CD4-positive, alpha-beta T cell (primary cell): ENCODE measurements around the gene P2RX5. TPM values are rescaled to one million over a fixed set of nuclear protein-coding genes. Genes with fewer than 3 reads are reported as not detected.
A peak's percentile ranks its signal among the peaks of the same experiment; 100 is the strongest.

Experiments used
- ATAC-seq: fragments of 200-7000 bp; cut with Tn5 transposase; one replicate; pipeline ENCODE4 v1.10.0; 2022; ENCODE audit warnings: mild to moderate bottlenecking; ENCODE audit not compliant: poor library complexity
- CTCF ChIA-PET: fragments of 350-600 bp; sonication (Branson Sonifier 250); formaldehyde crosslinking; loops from one replicate; lab custom pipeline; 2021; ENCODE audit warnings: antibody characterized with exemption, inconsistent platforms; lab: Charles Lee
- POLR2A ChIA-PET: fragments of 350-600 bp; sonication (Branson Sonifier 250); formaldehyde crosslinking; loops from one replicate; lab custom pipeline; 2021; ENCODE audit warnings: antibody characterized with exemption, inconsistent platforms; lab: Charles Lee
- DNase-seq, 14 experiments: peaks; one replicate each; pipeline ENCODE4 v3.0.0-alpha.2; 2013 to 2020; ENCODE audit warnings: mixed read lengths in 2 of 14
- H3K27ac ChIP-seq, 2 donors: one replicate each; pipeline versions ENCODE4 v1.5.1 to v1.7.0; 2013; ENCODE audit warnings: low read length in 2 of 2, low read depth in 1 of 2, mild to moderate bottlenecking in 1 of 2
- H3K27me3 ChIP-seq, 2 experiments: 1 replicate in 1 of 2; 2 replicates in 1 of 2; pipeline versions ENCODE4 v1.6.1 to v1.7.0; 2013; ENCODE audit warnings: low read length in 2 of 2, control low read depth in 1 of 2, mild to moderate bottlenecking in 1 of 2, moderate library complexity in 1 of 2; ENCODE audit not compliant: insufficient read depth in 2 of 2, control insufficient read depth in 1 of 2
- H3K36me3 ChIP-seq: one replicate; pipeline ENCODE4 v1.6.1; 2013; ENCODE audit warnings: low read length, control low read depth; ENCODE audit not compliant: insufficient read depth
- H3K4me1 ChIP-seq: one replicate; pipeline ENCODE4 v1.6.1; 2013; ENCODE audit warnings: low read length, control low read depth; ENCODE audit not compliant: insufficient read depth
- H3K4me3 ChIP-seq: one replicate; pipeline ENCODE4 v1.5.1; 2013; ENCODE audit warnings: mild to moderate bottlenecking, low read length, moderate library complexity
- H3K9me3 ChIP-seq, 2 experiments: 1 replicate in 1 of 2; 2 replicates in 1 of 2; pipeline versions ENCODE4 v1.6.1 to v1.7.0; 2013; ENCODE audit warnings: low read length in 2 of 2, mild to moderate bottlenecking in 2 of 2, control low read depth in 1 of 2, moderate library complexity in 1 of 2; ENCODE audit not compliant: control insufficient read depth in 1 of 2, insufficient read depth in 1 of 2
- H3K27ac Mint-ChIP-seq: one replicate; pipeline ENCODE4 v1.8.0; 2020; ENCODE audit warnings: mixed read lengths
- H3K27me3 Mint-ChIP-seq: one replicate; pipeline ENCODE4 v1.8.0; 2021; ENCODE audit warnings: mixed read lengths
- H3K36me3 Mint-ChIP-seq: one replicate; pipeline ENCODE4 v1.8.0; 2021; ENCODE audit warnings: low read depth, mixed read lengths
- H3K4me1 Mint-ChIP-seq: one replicate; pipeline ENCODE4 v1.8.0; 2021; ENCODE audit warnings: low read depth, mixed read lengths
- H3K4me3 Mint-ChIP-seq: one replicate; pipeline ENCODE4 v1.8.0; 2020; ENCODE audit warnings: mild to moderate bottlenecking, mixed read lengths
- H3K9me3 Mint-ChIP-seq: one replicate; pipeline ENCODE4 v1.8.0; 2020; ENCODE audit warnings: mixed read lengths
- CTCF ChIP-seq: fragments of 200-600 bp; IDR thresholded peaks from one replicate; pipeline ENCODE4 v1.8.0; 2022; ENCODE audit warnings: antibody characterized with exemption, mild to moderate bottlenecking
- intact Hi-C, 2 experiments: fragments of 100-400 bp; cut with DNase I in 1 of 2; cut with micrococcal nuclease in 1 of 2; formaldehyde crosslinking; loops; one replicate each; pipeline versions ENCODE4 v1.15.1 to v1.9.0; 2023 to 2025; cut with DNase I, micrococcal nuclease
- total RNA-seq, 174 experiments: library from RNA in 2 of 174; stranded (reverse) in 2 of 174; gene quantifications; one replicate each; pipeline ENCODE4 v1.2.3 and lab custom pipeline; 2021 to 2026

The P2RX5 gene
- total RNA-seq, 2 experiments from 2014 or later: 14.3 to 16.0 TPM

DNA sequence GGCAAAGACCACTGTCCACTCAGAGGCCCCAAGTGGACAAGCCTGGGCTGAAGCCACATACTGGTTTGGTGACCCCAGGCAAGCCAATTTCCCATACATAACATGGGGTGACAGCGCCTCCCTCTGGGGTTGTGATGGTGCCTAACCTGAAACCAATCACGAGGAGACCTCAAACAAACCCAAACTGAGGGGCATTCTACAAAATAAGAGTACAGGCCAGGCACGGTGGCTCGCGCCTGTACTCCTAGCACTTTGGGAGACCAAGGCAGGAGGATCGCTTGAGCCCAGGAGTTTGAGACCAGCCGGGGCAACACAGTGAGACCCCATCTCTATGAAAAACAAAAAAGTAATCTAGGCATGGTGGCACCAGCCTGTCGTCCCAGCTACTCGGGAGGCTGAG is 3.6 kb downstream of the P2RX5 start:
- Histone ChIP-seq H3K27me3 (no peaks in the 10 kb centered on the region), H3K27ac (no peak overlapping the region), H3K9me3 (no peaks in the 10 kb centered on the region), H3K4me3 (no peak overlapping the region), H3K4me1 (peaks cover 31% of the 10 kb centered on the region), H3K36me3 (peaks cover 12% of the 10 kb centered on the region)
- no peak for TF ChIP-seq CTCF
- Mint-ChIP-seq H3K4me3 (peak overlapping the region; percentile 15), H3K27me3 (no peaks in the 10 kb centered on the region), H3K27ac (no peak overlapping the region), H3K9me3 (no peaks in the 10 kb centered on the region), H3K36me3 (peaks cover 16% of the 10 kb centered on the region), H3K4me1 (peaks cover 26% of the 10 kb centered on the region)
- ChIA-PET POLR2A (interaction anchor here (0.7 kb wide), 1 partner anchor 1488 kb away, joined by 3 read pairs; no protein-coding TSS in a partner anchor), CTCF (no interaction called here)
- ATAC-seq: no peak
- DNase-seq: no peak
- intact Hi-C loops: no loop called here

GRCh38 chr17:3691617-3692067 is 4.3 kb downstream of the P2RX5 start:
- no peak overlapping the region for H3K4me3 ChIP-seq
- CTCF ChIA-PET: no interaction called here
- peaks cover 16% of the 10 kb centered on the region for H3K36me3 Mint-ChIP-seq
- no peak overlapping the region for H3K27ac Mint-ChIP-seq
- DNase-seq: no peak
- H3K4me1 ChIP-seq: peaks cover 28% of the 10 kb centered on the region
- ATAC-seq: no peak
- H3K9me3 ChIP-seq: no peaks in the 10 kb centered on the region
- no peak for TF ChIP-seq CTCF
- peaks cover 26% of the 10 kb centered on the region for H3K4me1 Mint-ChIP-seq
- no peak overlapping the region for H3K27ac ChIP-seq
- intact Hi-C loops: no loop called here
- H3K27me3 Mint-ChIP-seq: no peaks in the 10 kb centered on the region
- no peaks in the 10 kb centered on the region for H3K27me3 ChIP-seq
- H3K9me3 Mint-ChIP-seq: no peaks in the 10 kb centered on the region
- POLR2A ChIA-PET: no interaction called here
- H3K36me3 ChIP-seq: peaks cover 12% of the 10 kb centered on the region
- H3K4me3 Mint-ChIP-seq: no peak overlapping the region

- no peak for TF ChIP-seq CTCF
- POLR2A ChIA-PET: no interaction called here
Observed at GRCh38 chr17:3690094-3690715, 5.8 kb downstream of the P2RX5 start.

More at GRCh38 chr17:3690094-3690715, 5.8 kb downstream of the P2RX5 start:
- no peaks in the 10 kb centered on the region for H3K27me3 ChIP-seq
- H3K36me3 ChIP-seq: peaks cover 13% of the 10 kb centered on the region
- H3K4me3 ChIP-seq: no peak overlapping the region
- H3K4me1 Mint-ChIP-seq: peaks cover 18% of the 10 kb centered on the region
- H3K36me3 Mint-ChIP-seq: peaks cover 16% of the 10 kb centered on the region
- no peak overlapping the region for H3K27ac ChIP-seq
- DNase-seq: no peak
- intact Hi-C loops: no loop called here
- no peaks in the 10 kb centered on the region for H3K9me3 ChIP-seq
- H3K9me3 Mint-ChIP-seq: no peaks in the 10 kb centered on the region
- no peak overlapping the region for H3K27ac Mint-ChIP-seq
- ATAC-seq: no peak
- no peak overlapping the region for H3K4me3 Mint-ChIP-seq
- CTCF ChIA-PET: no interaction called here
- H3K4me1 ChIP-seq: peaks cover 20% of the 10 kb centered on the region
- no peaks in the 10 kb centered on the region for H3K27me3 Mint-ChIP-seq
